Fibroblast of the aortic adventitia (primary cell): ENCODE data around the gene GDI1. TPM values are rescaled to one million over a fixed set of nuclear protein-coding genes. Genes with fewer than 3 reads are reported as not detected.
A peak's percentile ranks its signal among the peaks of the same experiment; 100 is the strongest.

ENCODE experiments used
- DNase-seq: peaks from one replicate; pipeline ENCODE4 v3.0.0-alpha.2; 2010; ENCODE audit warnings: low read depth
- H3K4me3 ChIP-seq: 2 replicates; pipeline ENCODE4 v1.5.1; 2011; ENCODE audit warnings: low read depth, mild to moderate bottlenecking, control low read depth, low read length, moderate library complexity
- CTCF ChIP-seq: IDR thresholded peaks from 2 replicates; pipeline ENCODE4 v1.5.1; 2011; ENCODE audit warnings: mild to moderate bottlenecking, low read length, control low read depth, inconsistent platforms; ENCODE audit not compliant: insufficient read depth
- total RNA-seq: library from RNA; depleted of rRNA; stranded (reverse); fragments of >200 nt; gene quantifications from 2 replicates; pipeline ENCODE4 v1.2.3, GENCODE V29; 2012; ENCODE audit warnings: low replicate concordance

GDI1 gene
- total RNA-seq, 1 donor: 115 TPM

GRCh38 chrX:154486396-154487207 is 49.6 kb downstream of the GDI1 start, which contains the start of gene UBL4A:
TSS of gene UBL4A (minus strand) at chrX:154486615. CDS start at chrX:154486584, 31 bp downstream.
- H3K4me3 ChIP-seq: peak within 1 kb of the TSS; percentile 67
- DNase-seq: peak; percentile 15
- TF ChIP-seq CTCF: no peak

- DNase-seq: no peak
- no peak for TF ChIP-seq CTCF
- H3K4me3 ChIP-seq: no peak overlapping the region
These were observed 50.8 kb downstream of the GDI1 start for GRCh38 chrX:154487518-154488290.

GRCh38 chrX:154488336-154489075 is 51.6 kb downstream of the GDI1 start:
- TF ChIP-seq CTCF: no peak
- no peak overlapping the region for H3K4me3 ChIP-seq
- DNase-seq: no peak

GRCh38 chrX:154489182-154489581 is 52.2 kb downstream of the GDI1 start:
- no peak for DNase-seq
- no peak for TF ChIP-seq CTCF
- peak overlapping the region; percentile 68 for H3K4me3 ChIP-seq

- no peak for TF ChIP-seq CTCF
- peak overlapping the region; percentile 68 for H3K4me3 ChIP-seq
- DNase-seq: peak; percentile 60
These were observed 53.1 kb downstream of the GDI1 start for GRCh38 chrX:154490021-154490413.

GRCh38 chrX:154490414-154491083 is 53.6 kb downstream of the GDI1 start, which contains the start of gene SLC10A3:
TSS of gene SLC10A3 (minus strand) at chrX:154490629. CDS start at chrX:154488940, 1,689 bp downstream.
- no peak for TF ChIP-seq CTCF
- peak within 1 kb of the TSS; percentile 72 for H3K4me3 ChIP-seq
- DNase-seq: peak; percentile 89
